Measurements from ENCODE around the gene PRDX4.
"Not testable (repeated sequence)": the region's sequence is repeated elsewhere in the genome, so short reads cannot be mapped to it uniquely, and the experiment has no call there.

PRDX4 gene

DNA sequence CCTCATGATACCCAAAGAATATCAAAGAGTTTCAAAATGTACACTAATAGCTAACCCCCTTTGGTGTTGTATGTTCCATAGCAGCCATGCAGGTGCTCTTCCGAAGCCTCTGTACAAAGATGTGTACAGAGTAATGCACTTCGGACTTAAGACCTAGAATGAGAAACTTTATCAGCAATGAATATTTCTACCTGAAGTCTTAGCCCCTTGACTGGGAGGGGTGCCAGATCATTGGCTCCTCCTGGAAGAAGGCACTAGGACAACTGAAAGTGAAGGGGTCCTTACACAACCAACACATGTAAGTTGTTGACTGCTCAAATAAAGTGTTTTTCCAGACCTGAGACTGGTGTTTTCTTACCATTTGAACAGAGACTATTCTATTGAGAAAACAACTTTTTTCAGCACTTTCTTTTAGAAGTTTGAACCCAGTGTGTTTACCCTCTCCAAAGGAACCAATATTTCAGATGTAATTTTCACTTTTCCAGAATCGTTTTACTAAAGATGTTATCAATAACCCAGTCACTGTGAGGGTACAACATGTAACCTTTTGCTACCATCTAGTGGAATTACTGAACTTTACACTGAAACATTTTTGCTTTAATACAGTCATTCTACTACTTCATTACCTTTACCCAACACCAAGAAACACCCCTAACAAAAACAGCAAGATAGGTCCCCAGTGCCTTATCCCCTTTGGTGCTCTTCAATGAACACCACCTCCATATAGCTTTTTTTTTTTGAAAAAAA, 33.3 kb upstream of the PRDX4 start:
- no peak overlapping the region for H3K4me3 ChIP-seq (ENCODE audit: low read depth, low read length)
- no peak for TF ChIP-seq CTCF (IDR thresholded peaks at IDR 0.05; ENCODE audit: insufficient read depth, low read depth, low read length, missing control alignments)
- peak; percentile 1 for DNase-seq (ENCODE audit: low read depth)

DNA sequence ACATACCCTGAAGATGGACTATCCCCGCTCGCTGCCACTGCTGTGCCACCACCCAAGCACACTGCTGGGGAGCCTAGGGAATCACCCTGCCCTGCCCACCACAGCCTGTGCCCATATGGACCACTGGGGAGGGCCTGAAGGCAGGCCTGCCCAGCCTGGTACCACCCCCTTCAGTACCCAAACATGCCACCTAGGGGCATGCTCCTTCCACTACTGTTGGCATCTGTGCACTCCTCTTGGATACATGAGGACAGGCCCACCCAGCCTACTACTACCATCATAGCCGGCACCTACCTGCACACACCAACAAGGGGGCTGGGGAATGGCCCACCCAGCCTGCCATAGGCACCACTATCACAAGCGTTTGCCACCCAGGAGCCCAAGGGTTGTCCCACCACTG, 30.1 kb upstream of the PRDX4 start:
- H3K4me3 ChIP-seq (ENCODE audit: low read depth, low read length), result no peak overlapping the region
- DNase-seq (ENCODE audit: low read depth), result no peak
- no peak for TF ChIP-seq CTCF (IDR thresholded peaks at IDR 0.05; ENCODE audit: insufficient read depth, low read depth, low read length, missing control alignments)

DNA sequence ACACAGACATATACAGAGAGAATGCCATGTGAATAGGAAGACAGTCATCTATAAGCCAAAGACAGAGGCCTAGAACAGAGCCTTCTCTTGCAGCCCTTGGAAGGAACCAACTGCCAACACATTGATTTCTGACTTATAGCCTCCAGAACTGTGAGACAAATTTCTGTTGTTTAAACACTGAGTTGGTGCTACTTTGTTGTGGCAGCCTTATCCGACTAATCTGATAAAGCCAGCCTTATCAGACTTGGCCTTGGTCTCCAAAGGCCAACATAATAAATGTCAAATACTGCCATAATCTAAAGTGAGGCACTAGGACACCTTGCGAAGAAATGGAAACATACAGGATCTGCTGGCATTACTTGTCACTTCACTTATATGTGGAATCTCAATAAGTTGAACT, 24.3 kb upstream of the PRDX4 start:
- no peak for DNase-seq (ENCODE audit: low read depth)
- TF ChIP-seq CTCF (IDR thresholded peaks at IDR 0.05; ENCODE audit: insufficient read depth, low read depth, low read length, missing control alignments), result no peak
- no peak overlapping the region for H3K4me3 ChIP-seq (ENCODE audit: low read depth, low read length)

GRCh38 chrX:23644744-23645143, 22.5 kb upstream of the PRDX4 start:
- no peak for TF ChIP-seq CTCF (IDR thresholded peaks at IDR 0.05; ENCODE audit: insufficient read depth, low read depth, low read length, missing control alignments)
- no peak for DNase-seq (ENCODE audit: low read depth)
- H3K4me3 ChIP-seq (ENCODE audit: low read depth, low read length), result no peak overlapping the region

- no peak for DNase-seq (ENCODE audit: low read depth)
- no peak overlapping the region for H3K4me3 ChIP-seq (ENCODE audit: low read depth, low read length)
- no peak for TF ChIP-seq CTCF (IDR thresholded peaks at IDR 0.05; ENCODE audit: insufficient read depth, low read depth, low read length, missing control alignments)
These were observed 11.2 kb upstream of the PRDX4 start for GRCh38 chrX:23656091-23656490.

- DNase-seq (ENCODE audit: low read depth), result no peak
- no peak overlapping the region for H3K4me3 ChIP-seq (ENCODE audit: low read depth, low read length)
- TF ChIP-seq CTCF (IDR thresholded peaks at IDR 0.05; ENCODE audit: insufficient read depth, low read depth, low read length, missing control alignments), result no peak
These were observed 10.6 kb upstream of the PRDX4 start for GRCh38 chrX:23656684-23657083.

GRCh38 chrX:23659339-23659738, 8.0 kb upstream of the PRDX4 start:
- no peak for TF ChIP-seq CTCF (IDR thresholded peaks at IDR 0.05; ENCODE audit: insufficient read depth, low read depth, low read length, missing control alignments)
- DNase-seq (ENCODE audit: low read depth), result no peak
- no peak overlapping the region for H3K4me3 ChIP-seq (ENCODE audit: low read depth, low read length)

DNA sequence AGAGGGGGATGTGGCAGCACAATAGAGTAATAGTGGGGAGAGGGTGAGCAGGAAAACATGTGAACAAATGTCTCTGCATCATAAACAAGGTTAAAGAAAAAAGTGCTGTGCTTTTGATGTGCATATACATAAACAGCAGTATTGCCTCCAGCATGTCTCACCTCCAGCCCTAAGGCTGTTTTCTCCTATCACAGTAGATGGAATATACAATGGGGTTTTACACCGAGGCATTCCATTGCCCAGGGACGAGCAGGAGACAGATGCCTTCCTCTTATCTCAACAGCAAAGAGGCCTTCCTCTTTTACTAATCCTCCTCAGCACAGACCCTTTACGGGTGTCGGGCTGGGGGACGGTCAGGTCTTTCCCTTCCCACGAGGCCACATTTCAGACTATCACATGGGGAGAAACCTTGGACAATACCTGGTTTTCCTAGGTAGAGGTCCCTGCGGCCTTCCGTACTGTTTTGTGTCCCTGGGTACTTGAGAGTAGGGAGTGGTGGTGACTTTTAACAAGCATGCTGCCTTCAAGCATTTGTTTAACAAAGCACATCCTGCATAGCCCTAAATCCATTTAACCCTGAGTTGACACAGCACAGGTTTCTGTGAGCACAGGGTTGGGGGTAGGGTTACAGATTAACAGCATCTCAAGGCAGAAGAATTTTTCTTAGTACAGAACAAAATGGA, 7.1 kb upstream of the PRDX4 start:
- H3K4me3 ChIP-seq (ENCODE audit: low read depth, low read length); DNase-seq (ENCODE audit: low read depth): not testable (repeated sequence)

All from GM12865 (cell line).